ENCODE data around the gene ATP2A3.

Gene ATP2A3

DNA sequence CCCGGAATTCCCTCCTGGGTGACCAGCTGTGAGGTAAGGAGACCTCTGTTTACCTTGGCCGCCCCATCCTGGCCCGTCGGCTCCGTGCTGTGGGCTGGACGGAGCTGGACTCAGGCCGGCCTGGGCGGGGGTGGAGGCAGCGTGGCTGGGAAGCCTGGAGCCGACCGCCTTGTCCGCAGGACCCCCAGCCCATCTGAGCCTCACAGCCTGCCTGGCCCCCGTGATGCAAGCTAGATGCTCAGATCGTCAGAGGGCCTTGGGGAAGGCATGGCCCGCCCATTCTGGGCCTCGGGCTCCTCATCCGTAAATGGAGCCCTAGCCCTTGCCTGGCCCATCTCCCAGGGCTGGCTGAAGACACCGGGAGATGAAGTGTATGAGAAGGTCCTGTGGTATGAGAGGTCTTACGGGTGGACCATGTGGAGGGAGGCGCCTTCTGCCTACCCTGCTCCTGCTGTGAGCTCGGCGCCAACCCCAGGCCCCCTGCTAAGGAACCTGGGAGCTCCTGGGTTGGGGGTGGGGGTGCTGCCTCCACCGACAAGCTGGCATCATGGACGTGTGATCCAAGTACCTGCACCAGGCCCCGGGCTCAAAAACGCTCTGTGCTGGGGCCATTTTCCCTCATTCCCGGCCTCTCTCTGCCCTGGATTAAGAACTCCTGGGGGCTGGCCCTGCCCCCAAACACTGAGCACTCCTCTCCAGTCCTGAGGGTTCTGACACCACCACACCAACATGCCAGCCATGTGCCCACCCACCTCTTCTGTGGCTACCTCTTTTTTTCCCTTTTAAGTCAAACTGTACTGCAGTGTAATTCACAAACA, 42.5 kb downstream of the ATP2A3 start:
- Histone ChIP-seq H3K27ac (ENCODE audit: insufficient read depth in 1 of 2, low read depth in 1 of 2, low read length in 2 of 2, poor library complexity in 1 of 2, severe bottlenecking in 2 of 2) (no peak overlapping the region), H3K36me3 (ENCODE audit: control insufficient read depth in 4 of 4, insufficient read depth in 4 of 4, low read length in 3 of 4) (peaks cover 0 to 29% (median 18%) of the 10 kb centered on the region in 4 experiments), H3K4me3 (ENCODE audit: control insufficient read depth in 1 of 7, extremely low read depth in 1 of 7, insufficient read depth in 4 of 7, low read depth in 2 of 7, low read length in 6 of 7) (no peak overlapping the region), H3K9me3 (ENCODE audit: control extremely low read depth in 1 of 5, control insufficient read depth in 4 of 5, insufficient read depth in 2 of 5, low read depth in 1 of 5, low read length in 4 of 5) (no peaks in the 10 kb centered on the region), H3K27me3 (replicated peaks in 2 of 5; ENCODE audit: control insufficient read depth in 4 of 5, insufficient read depth in 5 of 5, low read length in 4 of 5) (no peaks in the 10 kb centered on the region), H3K4me1 (ENCODE audit: control extremely low read depth in 1 of 4, control insufficient read depth in 4 of 4, insufficient read depth in 4 of 4, low read length in 3 of 4) (peaks cover 0 to 29% (median 23%) of the 10 kb centered on the region in 4 experiments)
- CTCF ChIA-PET = interaction anchor here (1.3 to 1.5 kb wide), 4 partner anchors 9 to 25 kb away, joined by 3 to 5 read pairs (median 3); no protein-coding TSS in a partner anchor
- no peak for DNase-seq
- WGBS (ENCODE audit: insufficient coverage) = 96% methylated on average over 22 of the region's 27 CpGs
- POLR2A ChIA-PET = interaction anchor here (0.7 kb wide), 1 partner anchor 13 kb away, joined by 4 read pairs; no protein-coding TSS in a partner anchor

DNA sequence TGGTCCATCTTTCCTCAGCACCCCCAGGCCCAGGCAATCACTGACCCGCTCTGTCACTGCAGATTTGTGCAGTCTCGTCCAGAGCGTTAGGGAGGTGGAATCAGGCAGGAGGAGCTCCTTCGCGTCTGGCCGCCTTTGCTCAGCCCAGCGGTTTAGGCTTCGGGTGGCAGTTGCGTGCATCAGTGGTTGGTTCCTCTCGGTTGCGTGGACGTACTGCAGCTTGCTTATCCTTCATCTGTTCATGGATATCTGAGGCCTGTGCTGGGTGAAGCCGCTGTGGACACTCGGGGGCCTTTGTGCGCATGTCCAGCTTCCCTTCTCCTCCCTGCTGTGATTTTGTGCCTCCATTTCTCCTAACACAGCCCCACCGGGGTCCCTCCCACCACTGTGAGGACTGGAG, 43.2 kb downstream of the ATP2A3 start:
- peaks cover 0 to 33% (median 27%) of the 10 kb centered on the region in 4 experiments for H3K4me1 ChIP-seq (ENCODE audit: control extremely low read depth in 1 of 4, control insufficient read depth in 4 of 4, insufficient read depth in 4 of 4, low read length in 3 of 4)
- POLR2A ChIA-PET = no interaction called here
- 91% methylated on average over 10 of the region's 16 CpGs for WGBS (ENCODE audit: insufficient coverage)

GRCh38 chr17:3919123-3919624, 45.1 kb downstream of the ATP2A3 start:
- Histone ChIP-seq H3K36me3 (ENCODE audit: control insufficient read depth in 4 of 4, insufficient read depth in 4 of 4, low read length in 3 of 4) (peaks cover 0 to 8% (median 5%) of the 10 kb centered on the region in 4 experiments), H3K4me1 (ENCODE audit: control extremely low read depth in 1 of 4, control insufficient read depth in 4 of 4, insufficient read depth in 4 of 4, low read length in 3 of 4) (peaks cover 0 to 50% (median 45%) of the 10 kb centered on the region in 4 experiments), H3K4me3 (ENCODE audit: control insufficient read depth in 1 of 7, extremely low read depth in 1 of 7, insufficient read depth in 4 of 7, low read depth in 2 of 7, low read length in 6 of 7) (no peak overlapping the region), H3K27ac (ENCODE audit: insufficient read depth in 1 of 2, low read depth in 1 of 2, low read length in 2 of 2, poor library complexity in 1 of 2, severe bottlenecking in 2 of 2) (no peak overlapping the region), H3K9me3 (ENCODE audit: control extremely low read depth in 1 of 5, control insufficient read depth in 4 of 5, insufficient read depth in 2 of 5, low read depth in 1 of 5, low read length in 4 of 5) (no peaks in the 10 kb centered on the region), H3K27me3 (replicated peaks in 2 of 5; ENCODE audit: control insufficient read depth in 4 of 5, insufficient read depth in 5 of 5, low read length in 4 of 5) (no peaks in the 10 kb centered on the region)
- ChIA-PET POLR2A (interaction anchor here (0.7 kb wide), 1 partner anchor 88 kb away, joined by 3 read pairs; no protein-coding TSS in a partner anchor), CTCF (interaction anchor here (1.0 kb wide), 1 partner anchor 15 kb away, joined by 3 read pairs; no protein-coding TSS in a partner anchor)
- no peak for DNase-seq
- 90% methylated on average over 13 of the region's 22 CpGs for WGBS (ENCODE audit: insufficient coverage)

More for the DNA sequence above, 43.2 kb downstream of the ATP2A3 start:
- Histone ChIP-seq H3K36me3 (ENCODE audit: control insufficient read depth in 4 of 4, insufficient read depth in 4 of 4, low read length in 3 of 4) (peaks cover 0 to 26% (median 17%) of the 10 kb centered on the region in 4 experiments), H3K27ac (ENCODE audit: insufficient read depth in 1 of 2, low read depth in 1 of 2, low read length in 2 of 2, poor library complexity in 1 of 2, severe bottlenecking in 2 of 2) (no peak overlapping the region), H3K4me3 (ENCODE audit: control insufficient read depth in 1 of 7, extremely low read depth in 1 of 7, insufficient read depth in 4 of 7, low read depth in 2 of 7, low read length in 6 of 7) (no peak overlapping the region), H3K9me3 (ENCODE audit: control extremely low read depth in 1 of 5, control insufficient read depth in 4 of 5, insufficient read depth in 2 of 5, low read depth in 1 of 5, low read length in 4 of 5) (no peaks in the 10 kb centered on the region), H3K27me3 (replicated peaks in 2 of 5; ENCODE audit: control insufficient read depth in 4 of 5, insufficient read depth in 5 of 5, low read length in 4 of 5) (no peaks in the 10 kb centered on the region)
- CTCF ChIA-PET = interaction anchor here (1.3 to 1.5 kb wide), 5 partner anchors 8 to 154 kb away, joined by 3 to 5 read pairs (median 3); no protein-coding TSS in a partner anchor
- DNase-seq = peak in 2 of 3 donors; percentile 51 to 59

- ChIA-PET POLR2A (interaction anchor here (0.7 kb wide), 1 partner anchor 89 kb away, joined by 3 read pairs; no protein-coding TSS in a partner anchor), CTCF (no interaction called here)
- no peak for DNase-seq
- H3K4me1 ChIP-seq (ENCODE audit: control extremely low read depth in 1 of 4, control insufficient read depth in 4 of 4, insufficient read depth in 4 of 4, low read length in 3 of 4) = peaks cover 0 to 57% (median 51%) of the 10 kb centered on the region in 4 experiments
- 75% methylated on average over 8 of the region's 8 CpGs for WGBS (ENCODE audit: insufficient coverage)
- no peak overlapping the region for H3K27ac ChIP-seq (ENCODE audit: insufficient read depth in 1 of 2, low read depth in 1 of 2, low read length in 2 of 2, poor library complexity in 1 of 2, severe bottlenecking in 2 of 2)
- H3K4me3 ChIP-seq (ENCODE audit: control insufficient read depth in 1 of 7, extremely low read depth in 1 of 7, insufficient read depth in 4 of 7, low read depth in 2 of 7, low read length in 6 of 7) = no peak overlapping the region
- peaks cover 0 to 6% (median under 1%) of the 10 kb centered on the region in 4 experiments for H3K36me3 ChIP-seq (ENCODE audit: control insufficient read depth in 4 of 4, insufficient read depth in 4 of 4, low read length in 3 of 4)
- H3K27me3 ChIP-seq (replicated peaks in 2 of 5; ENCODE audit: control insufficient read depth in 4 of 5, insufficient read depth in 5 of 5, low read length in 4 of 5) = no peaks in the 10 kb centered on the region
- no peaks in the 10 kb centered on the region for H3K9me3 ChIP-seq (ENCODE audit: control extremely low read depth in 1 of 5, control insufficient read depth in 4 of 5, insufficient read depth in 2 of 5, low read depth in 1 of 5, low read length in 4 of 5)
These were observed 45.7 kb downstream of the ATP2A3 start for GRCh38 chr17:3918372-3919122.

GRCh38 chr17:3917391-3917931, 46.8 kb downstream of the ATP2A3 start:
- H3K27ac ChIP-seq (ENCODE audit: insufficient read depth in 1 of 2, low read depth in 1 of 2, low read length in 2 of 2, poor library complexity in 1 of 2, severe bottlenecking in 2 of 2) = peak overlapping the region; percentile 97 to 98

DNA sequence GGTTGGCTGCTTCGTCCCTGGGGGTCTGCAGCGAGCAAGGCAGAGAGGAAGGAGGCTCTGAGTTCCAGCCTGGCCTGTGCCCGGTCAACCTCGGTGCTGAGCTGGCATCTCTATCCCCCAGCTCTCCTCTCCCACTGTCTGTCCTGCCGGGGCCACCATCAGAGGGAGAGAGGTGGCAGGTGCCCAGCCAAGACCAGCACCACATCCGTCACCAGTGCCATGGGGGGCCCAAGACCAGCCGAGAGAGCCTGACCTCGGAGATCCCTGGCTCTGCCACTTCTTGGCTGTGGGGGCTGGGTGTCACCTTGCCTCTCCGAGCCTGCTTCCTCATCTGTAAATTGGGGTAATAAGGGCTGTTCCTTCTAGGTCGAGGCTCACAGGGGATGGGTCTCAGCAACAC, 47.4 kb downstream of the ATP2A3 start:
- Histone ChIP-seq H3K4me1 (ENCODE audit: control extremely low read depth in 1 of 4, control insufficient read depth in 4 of 4, insufficient read depth in 4 of 4, low read length in 3 of 4) (peaks cover 8 to 71% (median 66%) of the 10 kb centered on the region in 4 experiments), H3K36me3 (ENCODE audit: control insufficient read depth in 4 of 4, insufficient read depth in 4 of 4, low read length in 3 of 4) (peaks cover 0 to 14% (median 2%) of the 10 kb centered on the region in 4 experiments), H3K4me3 (ENCODE audit: control insufficient read depth in 1 of 7, extremely low read depth in 1 of 7, insufficient read depth in 4 of 7, low read depth in 2 of 7, low read length in 6 of 7) (peak overlapping the region in 5 of 7 experiments; percentile 41 to 87 (median 80)), H3K27me3 (replicated peaks in 2 of 5; ENCODE audit: control insufficient read depth in 4 of 5, insufficient read depth in 5 of 5, low read length in 4 of 5) (no peaks in the 10 kb centered on the region), H3K9me3 (ENCODE audit: control extremely low read depth in 1 of 5, control insufficient read depth in 4 of 5, insufficient read depth in 2 of 5, low read depth in 1 of 5, low read length in 4 of 5) (no peaks in the 10 kb centered on the region), H3K27ac (ENCODE audit: insufficient read depth in 1 of 2, low read depth in 1 of 2, low read length in 2 of 2, poor library complexity in 1 of 2, severe bottlenecking in 2 of 2) (peak overlapping the region; percentile 97 to 98)
- ChIA-PET POLR2A (interaction anchor here (0.7 to 2.8 kb wide), 12 partner anchors 12 to 227 kb away, joined by 3 to 15 read pairs (median 7); partner anchors contain the start of gene ATP2A3), CTCF (interaction anchor here (1.0 to 3.1 kb wide), 15 partner anchors 9 to 158 kb away, joined by 3 to 15 read pairs (median 4); partner anchors contain the start of gene ATP2A3)
- DNase-seq = peak in 1 of 3 donors; percentile 58
- WGBS (ENCODE audit: insufficient coverage) = 3% methylated on average over 9 of the region's 10 CpGs

More at GRCh38 chr17:3917391-3917931, 46.8 kb downstream of the ATP2A3 start:
- Histone ChIP-seq H3K4me1 (ENCODE audit: control extremely low read depth in 1 of 4, control insufficient read depth in 4 of 4, insufficient read depth in 4 of 4, low read length in 3 of 4) (peaks cover 5 to 67% (median 61%) of the 10 kb centered on the region in 4 experiments), H3K4me3 (ENCODE audit: control insufficient read depth in 1 of 7, extremely low read depth in 1 of 7, insufficient read depth in 4 of 7, low read depth in 2 of 7, low read length in 6 of 7) (peak overlapping the region in 4 of 7 experiments; percentile 60 to 87 (median 82)), H3K27me3 (replicated peaks in 2 of 5; ENCODE audit: control insufficient read depth in 4 of 5, insufficient read depth in 5 of 5, low read length in 4 of 5) (no peaks in the 10 kb centered on the region), H3K36me3 (ENCODE audit: control insufficient read depth in 4 of 4, insufficient read depth in 4 of 4, low read length in 3 of 4) (peaks cover 0 to 13% (median 2%) of the 10 kb centered on the region in 4 experiments), H3K9me3 (ENCODE audit: control extremely low read depth in 1 of 5, control insufficient read depth in 4 of 5, insufficient read depth in 2 of 5, low read depth in 1 of 5, low read length in 4 of 5) (no peaks in the 10 kb centered on the region)
- ChIA-PET CTCF (interaction anchor here (1.0 to 3.1 kb wide), 9 partner anchors 13 to 157 kb away, joined by 3 to 15 read pairs (median 3); no protein-coding TSS in a partner anchor), POLR2A (interaction anchor here (0.7 to 2.8 kb wide), 4 partner anchors 18 to 89 kb away, joined by 3 to 13 read pairs (median 10); partner anchors contain the start of gene ATP2A3)
- DNase-seq = peak in 1 of 3 donors; percentile 38
- 11% methylated on average over 11 of the region's 11 CpGs for WGBS (ENCODE audit: insufficient coverage)
